HCT116 (cell line): ENCODE measurements around the gene STING1. TPM values are rescaled to one million over a fixed set of nuclear protein-coding genes. Genes with fewer than 3 reads are reported as not detected.
"Not testable (repeated sequence)": the region's sequence is repeated elsewhere in the genome, so short reads cannot be mapped to it uniquely, and the experiment has no call there.

Experiments
- ATAC-seq: fragments of 200-7000 bp; cut with Tn5 transposase; 2 replicates; pipeline ENCODE4 v1.9.1; 2020; ENCODE audit warnings: mild to moderate bottlenecking, moderate library complexity
- BruUV-seq: library from RNA; stranded (reverse); fragments of 400-500 nt; replicated peaks from 2 replicates; lab custom pipeline; 2021; lab: Mats Ljungman, UMichigan
- CTCF ChIA-PET: fragments of 300-600 bp; sonication (Branson Sonifier 250); formaldehyde crosslinking; loops from one replicate; lab custom pipeline; 2021; ENCODE audit warnings: antibody characterized with exemption; lab: Charles Lee
- POLR2A ChIA-PET: fragments of 300-600, 350-600 bp; sonication (Branson Sonifier 250); formaldehyde crosslinking; loops from one replicate; lab custom pipeline; 2021; ENCODE audit warnings: antibody characterized with exemption; lab: Charles Lee
- RAD21 ChIA-PET, 2 experiments: fragments of 300-600 bp; sonication (Branson Sonifier 250); formaldehyde crosslinking; loops; one replicate each; lab custom pipeline; 2023; ENCODE audit warnings: low total read pairs in 2 of 2; ENCODE audit not compliant: uncharacterized antibody in 2 of 2, unreplicated experiment in 2 of 2, low non-redundant PET in 1 of 2; lab: Charles Lee
- DNase-seq: peaks from one replicate; pipeline ENCODE4 v3.0.0-alpha.2; 2010; ENCODE audit warnings: low read depth, low spot score
- H2AFZ ChIP-seq: fragments of 200-600 bp; shearing (Covaris generic), sonication (generic); 2 replicates; pipeline ENCODE4 v1.6.1; 2017; ENCODE audit warnings: low read depth, mixed run types, mixed read lengths, antibody characterized with exemption, low read length; ENCODE audit not compliant: poor library complexity, severe bottlenecking
- H3K27ac ChIP-seq: 2 replicates; pipeline ENCODE4 v1.5.1; 2012; ENCODE audit warnings: low read depth, low read length
- H3K27me3 ChIP-seq: fragments of 200-600 bp; sonication (generic); 2 replicates; pipeline ENCODE4 v1.6.1; 2016; ENCODE audit warnings: mixed run types, low read length, mixed read lengths; ENCODE audit not compliant: insufficient read depth
- H3K36me3 ChIP-seq, 2 experiments: fragments of 200-500 bp in 1 of 2; fragments of 200-600 bp in 1 of 2; sonication (Bioruptor generic) in 1 of 2; sonication (generic) in 1 of 2; 2 replicates each; pipeline versions ENCODE4 v1.5.1 to v1.6.1; 2014 to 2016; ENCODE audit warnings: low read length in 2 of 2, inconsistent platforms in 1 of 2, mixed read lengths in 1 of 2, mixed run types in 1 of 2; ENCODE audit not compliant: insufficient read depth in 2 of 2, control insufficient read depth in 1 of 2
- H3K4me1 ChIP-seq, 2 experiments: fragments of 200-600 bp in 1 of 2; sonication (generic) in 1 of 2; 2 replicates each; pipeline versions ENCODE4 v1.5.1 to v1.6.1; 2012 to 2017; ENCODE audit warnings: low read length in 2 of 2, inconsistent platforms in 1 of 2, mild to moderate bottlenecking in 1 of 2, mixed read lengths in 1 of 2, mixed run types in 1 of 2, moderate library complexity in 1 of 2; ENCODE audit not compliant: insufficient read depth in 2 of 2, control insufficient read depth in 1 of 2
- H3K4me2 ChIP-seq: fragments of 200-600 bp; sonication (generic); 2 replicates; pipeline ENCODE4 v1.6.1; 2017; ENCODE audit warnings: mixed run types, low read length, mixed read lengths
- H3K4me3 ChIP-seq, 2 experiments: fragments of 200-600 bp in 1 of 2; sonication (generic) in 1 of 2; replicated peaks in 1 of 2; 2 replicates each; pipeline ENCODE4 v1.5.1; 2011 to 2016; ENCODE audit warnings: low read length in 2 of 2, control low read depth in 1 of 2, low read depth in 1 of 2, mild to moderate bottlenecking in 1 of 2, mixed read lengths in 1 of 2, mixed run types in 1 of 2
- H3K79me2 ChIP-seq: fragments of 200-600 bp; sonication (generic); 2 replicates; pipeline ENCODE4 v1.6.1; 2017; ENCODE audit warnings: mild to moderate bottlenecking, mixed run types, low read length, moderate library complexity, mixed read lengths; ENCODE audit not compliant: insufficient read depth
- H3K9ac ChIP-seq: fragments of 200-600 bp; sonication (generic); 2 replicates; pipeline ENCODE4 v1.6.1; 2016; ENCODE audit warnings: low read length, mixed read lengths
- H3K9me2 ChIP-seq: fragments of 200-600 bp; sonication (generic), shearing (Covaris generic); 2 replicates; pipeline ENCODE4 v1.6.1; 2017; ENCODE audit warnings: mixed run types, mild to moderate bottlenecking, moderate library complexity; ENCODE audit not compliant: insufficient read depth
- H3K9me3 ChIP-seq, 2 experiments: fragments of 200-500 bp in 1 of 2; fragments of 200-600 bp in 1 of 2; sonication (Bioruptor generic) in 1 of 2; sonication (generic) in 1 of 2; 2 replicates each; pipeline ENCODE4 v1.6.1; 2014 to 2017; ENCODE audit warnings: low read length in 2 of 2, mixed read lengths in 2 of 2, inconsistent platforms in 1 of 2, low read depth in 1 of 2, mild to moderate bottlenecking in 1 of 2, mixed run types in 1 of 2, moderate library complexity in 1 of 2; ENCODE audit not compliant: control insufficient read depth in 1 of 2, insufficient read depth in 1 of 2
- H4K20me1 ChIP-seq: fragments of 200-600 bp; sonication (generic), shearing (Covaris generic); 2 replicates; pipeline ENCODE4 v1.6.1; 2017; ENCODE audit warnings: mixed run types, mild to moderate bottlenecking, moderate library complexity; ENCODE audit not compliant: insufficient read depth
- intact Hi-C: fragments of 100-400 bp; cut with micrococcal nuclease; formaldehyde crosslinking; loops from 2 replicates; pipeline ENCODE4 v1.10.0; 2022
- total RNA-seq: library from RNA; stranded (reverse); gene quantifications from one replicate; pipeline ENCODE4 v1.2.1, GENCODE V29; 2021; ENCODE audit not compliant: unreplicated experiment

Gene STING1
- total RNA-seq, 1 experiment from 2014 or later = 17.7 TPM

DNA sequence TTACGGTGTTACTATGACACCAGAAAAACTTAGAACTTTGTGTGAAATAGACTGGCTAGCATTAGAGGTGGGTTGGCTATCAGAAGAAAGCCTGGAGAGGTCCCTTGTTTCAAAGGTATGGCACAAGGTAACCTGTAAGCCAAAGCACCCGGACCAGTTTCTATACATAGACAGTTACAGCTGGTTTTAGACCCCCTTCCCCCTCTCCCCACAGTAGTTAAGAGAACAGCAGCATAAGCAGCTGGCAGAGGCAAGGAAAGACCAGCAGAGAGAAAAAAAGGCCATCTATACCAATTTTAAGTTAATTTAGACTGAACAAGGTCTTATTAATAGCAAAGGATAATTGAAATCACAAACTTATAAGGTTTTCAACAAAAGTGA, 44.5 kb upstream of the STING1 start:
- H3K9ac ChIP-seq, intact Hi-C loops, H3K4me1 ChIP-seq: not testable (repeated sequence)

DNA sequence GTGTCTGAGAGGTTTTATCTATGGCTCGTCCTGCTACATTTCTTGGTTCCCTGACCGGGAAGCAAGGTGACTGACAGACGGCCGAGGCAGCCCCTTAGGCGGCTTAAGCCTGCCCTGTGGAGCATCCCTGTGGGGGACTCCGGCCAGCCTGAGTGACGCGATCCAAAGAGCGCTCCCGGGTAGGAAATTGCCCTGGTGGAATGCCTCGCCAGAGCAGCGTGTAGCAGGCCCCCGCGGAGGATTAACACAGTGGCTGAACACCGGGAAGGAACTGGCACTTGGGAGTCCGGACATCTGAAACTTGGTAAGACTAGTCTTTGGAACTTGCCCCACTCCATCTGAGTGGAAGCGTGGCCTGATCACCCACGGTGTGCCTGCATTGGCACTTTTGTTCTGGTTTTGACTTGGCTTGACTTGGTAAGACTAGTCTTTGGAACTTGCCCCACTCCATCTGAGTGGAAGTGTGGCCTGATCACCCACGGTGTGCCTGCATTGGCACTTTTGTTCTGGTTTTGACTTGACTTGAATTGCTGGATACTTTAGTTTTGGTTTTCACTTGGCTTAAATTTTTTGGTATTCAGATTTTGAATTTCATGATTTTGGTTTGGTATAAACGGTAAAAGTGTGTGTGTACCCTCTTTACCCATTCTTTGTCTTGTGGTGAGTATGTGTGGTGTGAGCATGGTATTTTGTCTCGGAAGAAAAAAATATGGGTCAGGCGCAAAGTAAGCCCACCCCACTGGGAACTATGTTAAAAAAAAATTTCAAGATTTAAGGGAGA, 43.9 kb upstream of the STING1 start:
- H3K27ac ChIP-seq, H3K9me3 ChIP-seq, H3K4me2 ChIP-seq, H3K79me2 ChIP-seq, H2AFZ ChIP-seq, RAD21 ChIA-PET, H3K9me2 ChIP-seq, H3K27me3 ChIP-seq, BruUV-seq, intact Hi-C loops, H3K4me3 ChIP-seq, H3K36me3 ChIP-seq, ATAC-seq, H3K4me1 ChIP-seq, H4K20me1 ChIP-seq, POLR2A ChIA-PET, H3K9ac ChIP-seq, DNase-seq, CTCF ChIA-PET: not testable (repeated sequence)

More for the DNA sequence above, 44.5 kb upstream of the STING1 start:
- H2AFZ ChIP-seq, H3K4me2 ChIP-seq, H3K9me3 ChIP-seq, H3K4me3 ChIP-seq, RAD21 ChIA-PET, DNase-seq, H3K9me2 ChIP-seq, POLR2A ChIA-PET, BruUV-seq, H4K20me1 ChIP-seq, H3K27me3 ChIP-seq, H3K36me3 ChIP-seq, ATAC-seq, H3K79me2 ChIP-seq, CTCF ChIA-PET, H3K27ac ChIP-seq: not testable (repeated sequence)

- H3K79me2 ChIP-seq, POLR2A ChIA-PET: not testable (repeated sequence)
Observed at GRCh38 chr5:139525586-139526308, 43.2 kb upstream of the STING1 start.

More at GRCh38 chr5:139525586-139526308, 43.2 kb upstream of the STING1 start:
- H3K4me1 ChIP-seq, H4K20me1 ChIP-seq, CTCF ChIA-PET, H2AFZ ChIP-seq, DNase-seq, H3K27ac ChIP-seq, H3K9me2 ChIP-seq, H3K9ac ChIP-seq, BruUV-seq, RAD21 ChIA-PET, intact Hi-C loops, H3K4me3 ChIP-seq, H3K36me3 ChIP-seq, ATAC-seq, H3K9me3 ChIP-seq, H3K27me3 ChIP-seq, H3K4me2 ChIP-seq: not testable (repeated sequence)
